B cell (primary cell): ENCODE measurements around the gene SNAPC1.

Experiments used
- EZH2 ChIP-seq: IDR thresholded peaks from 2 replicates; pipeline ENCODE4 v1.6.1; 2012; ENCODE audit warnings: borderline replicate concordance, low read depth, mild to moderate bottlenecking, moderate library complexity, low read length; ENCODE audit not compliant: insufficient read depth, poor library complexity, severe bottlenecking
- TF ChIP-seq, protein P1 (sequence below): fragments of 200-600 bp; IDR thresholded peaks from one replicate; pipeline ENCODE4 v1.8.0; 2022; ENCODE audit warnings: antibody characterized with exemption, mild to moderate bottlenecking

DNA sequence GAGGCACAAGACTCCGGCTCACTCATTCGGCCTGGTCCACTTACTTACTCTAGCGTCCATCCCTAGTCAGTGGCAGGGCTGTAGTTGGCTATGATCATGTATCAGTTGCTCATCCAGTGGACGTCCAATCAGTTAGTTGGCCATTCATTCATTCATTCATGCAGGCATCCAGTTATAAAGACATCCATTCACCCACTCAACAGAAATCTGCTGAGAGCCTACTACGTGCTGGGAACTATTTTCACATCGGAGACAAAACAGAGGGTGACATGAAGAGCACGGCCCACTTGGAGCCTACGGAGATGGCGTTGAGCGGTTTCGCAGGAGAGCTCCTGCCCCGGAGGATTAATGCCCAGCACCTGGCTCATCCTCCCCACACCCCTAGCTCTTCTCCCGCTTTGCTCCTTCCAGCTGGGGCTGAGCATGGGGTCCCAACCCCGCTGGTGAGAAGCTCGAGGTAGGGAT lies 49.7 kb downstream of the SNAPC1 start:
- TF ChIP-seq, protein P1, sequence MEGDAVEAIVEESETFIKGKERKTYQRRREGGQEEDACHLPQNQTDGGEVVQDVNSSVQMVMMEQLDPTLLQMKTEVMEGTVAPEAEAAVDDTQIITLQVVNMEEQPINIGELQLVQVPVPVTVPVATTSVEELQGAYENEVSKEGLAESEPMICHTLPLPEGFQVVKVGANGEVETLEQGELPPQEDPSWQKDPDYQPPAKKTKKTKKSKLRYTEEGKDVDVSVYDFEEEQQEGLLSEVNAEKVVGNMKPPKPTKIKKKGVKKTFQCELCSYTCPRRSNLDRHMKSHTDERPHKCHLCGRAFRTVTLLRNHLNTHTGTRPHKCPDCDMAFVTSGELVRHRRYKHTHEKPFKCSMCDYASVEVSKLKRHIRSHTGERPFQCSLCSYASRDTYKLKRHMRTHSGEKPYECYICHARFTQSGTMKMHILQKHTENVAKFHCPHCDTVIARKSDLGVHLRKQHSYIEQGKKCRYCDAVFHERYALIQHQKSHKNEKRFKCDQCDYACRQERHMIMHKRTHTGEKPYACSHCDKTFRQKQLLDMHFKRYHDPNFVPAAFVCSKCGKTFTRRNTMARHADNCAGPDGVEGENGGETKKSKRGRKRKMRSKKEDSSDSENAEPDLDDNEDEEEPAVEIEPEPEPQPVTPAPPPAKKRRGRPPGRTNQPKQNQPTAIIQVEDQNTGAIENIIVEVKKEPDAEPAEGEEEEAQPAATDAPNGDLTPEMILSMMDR, result no peak
- no peak for TF ChIP-seq EZH2
